CD1c-positive myeloid dendritic cell (primary cell): ENCODE data around the gene HS3ST4.
"Not testable (repeated sequence)": the region's sequence is repeated elsewhere in the genome, so short reads cannot be mapped to it uniquely, and the experiment has no call there.

Source experiments
- DNase-seq: peaks from one replicate; pipeline ENCODE4 v3.0.0-alpha.2; 2016; ENCODE audit errors: extremely low spot score

HS3ST4 gene

DNA sequence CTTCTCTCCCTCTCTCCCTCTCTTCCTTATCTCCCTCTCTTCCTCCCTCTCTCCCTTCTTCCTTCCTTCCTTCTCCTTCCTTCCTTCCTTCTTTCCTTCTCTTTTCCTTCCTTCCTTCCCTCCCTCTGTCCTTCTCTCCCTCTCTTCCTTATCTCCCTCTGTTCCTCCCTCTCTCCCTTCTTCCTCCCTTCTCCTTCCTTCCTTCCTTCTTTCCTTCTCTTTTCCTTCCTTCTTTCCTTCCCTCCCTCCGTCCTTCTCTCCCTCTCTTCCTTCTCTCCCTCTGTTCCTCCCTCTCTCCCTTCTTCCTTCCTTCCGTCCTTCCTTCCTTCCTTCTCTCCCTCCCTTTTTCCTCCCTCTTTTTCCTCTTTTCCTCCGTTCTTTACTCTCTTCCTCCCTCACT, 38.6 kb downstream of the HS3ST4 start:
- no peak for DNase-seq

DNA sequence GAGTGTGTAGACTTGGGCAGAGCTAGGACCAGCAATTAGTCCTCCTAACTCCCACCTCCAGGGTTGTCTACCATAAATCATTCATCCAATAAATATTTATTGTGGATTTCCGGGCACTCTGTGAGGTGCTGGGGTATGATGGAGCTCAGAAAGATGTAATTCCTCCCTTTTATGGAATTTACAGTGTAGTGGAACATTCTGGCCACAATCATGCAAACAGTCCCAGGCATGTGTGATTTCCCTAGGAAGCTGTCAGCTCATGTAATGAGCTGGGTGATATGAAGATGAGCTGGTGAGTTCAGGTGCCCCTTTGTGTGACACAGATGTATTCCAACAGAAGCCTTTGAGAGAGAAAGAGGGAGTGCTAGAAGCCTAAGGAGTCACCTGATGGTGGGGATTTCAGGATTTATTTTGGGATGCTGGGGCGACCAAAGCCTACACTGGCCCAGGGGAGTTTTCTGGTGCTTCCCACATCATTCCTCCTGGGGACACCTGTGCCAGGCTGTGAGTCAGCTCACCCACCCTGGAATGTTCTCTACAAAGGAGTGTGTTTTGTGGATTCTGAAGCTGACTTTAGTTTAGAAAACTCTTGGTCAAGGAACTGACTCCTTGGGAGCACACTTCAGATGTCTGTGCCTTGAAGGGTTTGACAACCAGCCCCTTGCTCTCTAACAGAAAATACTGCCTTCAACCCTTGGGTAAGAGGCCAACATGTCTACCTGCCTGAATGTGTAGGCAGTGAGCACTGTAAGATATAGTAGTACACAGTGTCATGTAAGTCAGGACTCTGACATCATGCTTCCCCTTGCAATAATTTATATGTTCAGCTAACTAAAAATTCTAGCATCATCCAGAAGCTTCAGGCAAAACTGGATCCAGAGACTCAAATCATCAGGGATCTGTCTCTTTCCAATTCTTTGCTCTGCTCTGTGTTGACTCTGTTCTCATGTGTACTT, 42.9 kb downstream of the HS3ST4 start:
- DNase-seq: no peak

DNA sequence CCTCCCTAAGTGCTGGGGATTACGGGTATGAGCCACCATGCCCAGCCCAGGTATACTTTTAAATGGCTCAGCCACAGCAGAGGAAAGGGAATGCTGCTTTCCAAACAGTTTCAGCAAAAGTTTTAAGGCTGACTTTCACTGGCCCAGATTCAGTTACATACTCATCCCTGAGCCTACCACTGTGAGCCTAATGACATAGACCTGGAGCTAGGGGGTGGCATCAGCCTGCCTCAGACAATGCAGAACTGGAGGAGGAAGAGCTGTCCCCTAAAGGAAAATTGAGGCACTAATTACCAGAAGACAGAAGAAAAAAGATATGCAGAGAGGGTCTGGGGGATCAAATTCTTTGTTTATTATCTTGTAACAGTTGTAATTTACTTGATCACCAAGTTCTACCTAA, 43.9 kb downstream of the HS3ST4 start:
- no peak for DNase-seq

DNA sequence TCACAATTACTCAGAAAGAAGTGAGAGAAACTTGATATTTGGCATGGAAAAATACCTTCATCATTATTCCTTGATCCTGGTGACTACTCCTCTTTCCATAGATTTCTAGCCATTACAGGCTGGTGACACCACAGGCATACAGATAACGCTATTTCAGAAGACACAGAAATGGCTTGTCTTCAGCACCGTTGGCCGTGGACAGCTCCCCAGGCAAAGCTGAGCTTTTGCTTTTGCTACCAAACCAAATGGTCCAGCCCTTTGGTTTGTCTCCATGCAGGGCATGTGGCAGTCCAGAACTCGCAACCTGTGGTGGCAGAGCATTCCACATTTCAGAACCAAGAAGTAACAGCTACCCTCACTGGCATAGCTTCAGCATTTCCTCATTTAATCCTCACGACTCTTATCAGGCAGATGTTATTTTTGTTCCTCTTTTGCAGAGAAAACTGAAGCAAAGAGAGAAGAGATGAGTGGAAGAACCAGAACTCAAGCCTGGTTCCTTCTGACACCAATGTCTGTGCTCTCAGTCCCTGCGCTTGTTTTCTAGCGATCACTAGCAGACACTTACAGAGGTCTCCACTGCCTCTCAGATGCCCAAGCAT, 55.5 kb downstream of the HS3ST4 start:
- DNase-seq: no peak

DNA sequence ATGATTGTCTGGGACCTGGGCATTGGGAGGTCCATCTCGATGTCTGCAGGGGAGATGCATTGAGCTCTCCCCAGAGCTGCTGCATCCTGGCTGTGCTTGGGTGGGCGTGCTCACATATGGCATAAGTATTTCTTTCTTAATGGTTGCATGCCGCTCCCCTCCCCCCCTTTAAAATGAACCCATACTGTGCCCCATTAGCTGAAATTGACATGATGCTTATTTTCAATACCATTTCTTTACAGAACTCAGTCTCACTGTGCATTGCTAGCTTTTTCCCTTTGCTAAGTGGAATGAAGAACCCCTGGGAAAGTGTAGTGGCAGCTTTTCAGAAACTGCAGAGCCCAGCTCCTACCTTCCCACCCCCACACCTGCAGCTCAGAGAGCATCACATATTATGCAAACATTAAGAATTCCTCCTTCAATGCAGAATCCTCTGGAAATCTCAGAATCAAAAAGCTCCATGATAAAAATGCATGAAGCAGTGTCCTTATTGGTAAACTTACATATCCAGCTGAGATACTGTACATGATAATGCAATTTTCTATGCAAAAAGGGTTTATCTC, 56.4 kb downstream of the HS3ST4 start:
- DNase-seq: no peak

DNA sequence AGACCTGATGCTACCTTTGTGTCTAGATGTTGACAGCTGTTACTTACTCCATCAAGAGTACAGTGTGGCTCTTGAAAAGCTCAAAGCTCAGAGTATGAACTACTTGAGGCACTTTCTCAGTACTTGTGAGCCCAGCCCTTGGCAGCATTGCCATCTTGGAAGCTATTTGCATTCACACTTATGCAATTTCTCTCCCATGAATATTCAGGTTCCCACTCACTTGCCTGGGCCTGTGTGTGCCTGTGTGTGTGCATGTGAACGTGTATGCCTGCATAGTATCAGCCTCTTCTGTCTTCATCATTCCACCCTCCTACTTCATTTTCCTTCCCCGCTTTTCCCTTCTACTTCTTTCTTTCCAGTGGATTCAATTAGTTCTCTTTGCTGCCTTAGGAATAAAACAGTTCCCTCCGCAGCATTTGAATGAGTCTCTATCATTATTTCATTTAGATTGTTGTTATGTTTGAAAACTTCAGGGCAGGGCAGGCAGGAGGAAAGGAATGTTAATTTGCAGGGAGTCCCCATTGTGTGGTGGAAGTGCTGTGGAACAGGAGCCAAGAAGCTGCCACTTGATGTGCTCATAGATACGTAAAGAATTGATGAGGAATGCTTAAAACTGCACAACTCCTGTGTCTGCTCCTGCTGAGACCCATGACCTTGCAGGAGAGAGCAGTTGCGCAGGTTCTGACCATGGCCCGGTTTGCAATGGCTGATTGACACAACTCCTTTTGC, 58.9 kb downstream of the HS3ST4 start:
- DNase-seq: no peak

DNA sequence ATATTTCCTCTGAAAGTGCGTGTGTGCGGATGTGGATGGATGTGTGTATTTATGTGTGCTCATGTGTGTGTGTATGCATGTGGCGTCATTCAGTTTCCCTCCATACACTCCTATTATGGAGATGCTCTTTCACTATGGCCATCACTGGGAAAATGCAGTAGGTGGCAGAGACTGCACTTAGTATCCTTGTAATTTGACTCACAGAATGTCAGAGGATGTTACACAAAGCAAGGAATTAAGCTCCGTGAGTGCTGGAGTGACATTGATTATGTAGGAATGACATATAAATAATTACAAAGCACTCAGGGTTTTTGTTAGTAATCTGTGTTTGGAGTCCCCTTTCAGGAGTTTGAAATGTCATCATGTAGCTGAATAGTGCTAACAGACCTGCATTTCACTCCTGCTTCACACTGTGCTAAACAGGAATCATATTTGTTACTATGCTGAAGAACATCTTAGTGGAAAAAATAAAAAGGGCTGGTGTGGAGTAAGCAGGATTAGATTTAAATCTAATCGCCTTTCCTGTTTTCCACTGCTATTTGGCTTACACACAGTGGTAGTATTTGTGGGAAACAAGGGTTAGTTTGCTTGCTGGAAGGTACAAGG, 59.6 kb downstream of the HS3ST4 start:
- no peak for DNase-seq

DNA sequence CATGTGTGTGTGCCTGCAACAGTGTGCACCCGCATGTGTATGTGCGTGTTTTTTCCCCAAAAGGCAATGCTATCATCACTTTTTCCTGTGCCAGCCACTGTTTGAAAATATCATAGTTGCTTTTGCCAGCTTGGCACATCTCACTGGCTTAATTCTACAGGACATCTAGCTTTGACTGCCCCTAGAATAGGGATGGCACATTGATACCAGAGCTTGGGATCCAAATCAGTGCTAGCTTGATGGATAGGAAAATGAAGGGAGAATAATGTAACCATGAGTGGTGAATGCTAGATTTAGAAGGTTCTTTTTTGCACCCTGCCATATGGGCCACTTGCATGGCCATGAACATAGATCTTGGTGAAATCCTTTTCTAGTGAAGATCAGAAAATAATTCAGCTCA, 72.7 kb downstream of the HS3ST4 start:
- DNase-seq: no peak

DNA sequence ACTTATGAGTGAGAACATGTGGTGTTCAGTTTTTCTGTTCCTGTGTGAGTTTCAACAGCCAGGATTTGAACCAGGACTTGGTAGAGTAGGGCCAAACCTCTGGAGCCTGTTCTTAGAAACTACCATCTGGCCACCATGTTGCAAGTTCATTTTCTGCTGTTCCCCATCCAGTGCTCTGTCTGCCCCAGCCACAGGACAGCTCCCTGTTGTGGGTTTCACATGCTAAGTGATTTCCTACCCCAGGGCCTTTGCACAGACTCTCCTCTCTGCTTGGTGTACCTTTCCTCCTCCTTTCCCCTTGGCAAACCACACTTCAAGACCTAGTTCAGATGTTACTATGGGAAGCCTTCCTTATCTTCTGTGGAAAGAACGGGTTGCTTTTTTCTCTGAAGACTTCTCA, 79.5 kb downstream of the HS3ST4 start:
- no peak for DNase-seq

DNA sequence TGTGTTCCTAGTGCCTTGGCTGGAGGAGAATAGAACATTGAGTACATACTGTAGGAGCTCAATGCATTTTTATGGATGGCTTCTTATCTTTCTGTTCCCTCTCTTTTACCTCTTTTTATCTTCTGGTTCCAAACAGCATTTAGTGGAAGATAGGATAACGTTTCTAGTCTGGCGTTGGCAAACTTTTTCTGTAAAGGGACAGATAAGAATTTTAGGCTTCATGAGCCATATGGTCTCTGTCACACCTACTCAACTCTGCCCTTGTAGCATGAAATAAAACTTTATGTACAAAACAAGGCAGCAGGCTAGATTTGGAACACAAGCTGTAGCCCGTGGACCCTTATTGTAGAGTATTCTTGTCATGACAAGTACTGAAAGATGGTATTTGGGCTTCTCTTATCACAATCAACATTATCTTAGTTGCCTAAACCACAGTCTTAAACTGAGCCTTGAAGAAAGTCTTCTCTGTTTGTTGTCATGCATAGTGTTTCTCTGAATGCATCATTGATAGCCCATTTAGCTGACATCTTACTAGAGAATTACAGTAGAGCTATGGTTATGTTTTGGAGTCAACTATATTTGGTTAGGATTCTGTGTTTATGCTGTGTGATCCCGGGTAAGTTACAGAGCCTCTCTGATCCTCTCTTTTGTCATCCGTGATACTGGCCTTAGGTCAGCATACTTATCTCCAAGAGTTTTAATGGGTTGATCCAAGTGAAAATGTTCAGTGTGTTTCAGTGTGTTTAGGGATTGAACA, 80.2 kb downstream of the HS3ST4 start:
- no peak for DNase-seq

DNA sequence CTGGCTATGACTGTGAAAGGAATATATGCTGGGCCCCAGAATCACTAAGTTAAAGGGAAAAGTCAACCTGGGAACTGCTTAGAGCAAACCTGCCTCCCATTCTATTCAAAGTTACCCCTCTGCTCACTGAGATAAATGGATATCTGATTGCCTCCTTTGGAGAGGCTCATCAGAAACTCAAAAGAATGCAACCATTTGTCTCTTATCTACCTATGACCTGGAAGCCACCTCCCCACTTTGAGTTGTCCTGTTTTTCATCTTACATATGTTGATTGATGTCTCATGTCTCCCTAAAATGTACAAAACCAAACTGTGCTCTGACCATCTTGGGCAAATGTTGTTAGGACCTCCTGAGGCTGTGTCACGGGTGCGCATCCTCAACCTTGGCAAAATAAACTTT, 84.5 kb downstream of the HS3ST4 start:
- DNase-seq: not testable (repeated sequence)

DNA sequence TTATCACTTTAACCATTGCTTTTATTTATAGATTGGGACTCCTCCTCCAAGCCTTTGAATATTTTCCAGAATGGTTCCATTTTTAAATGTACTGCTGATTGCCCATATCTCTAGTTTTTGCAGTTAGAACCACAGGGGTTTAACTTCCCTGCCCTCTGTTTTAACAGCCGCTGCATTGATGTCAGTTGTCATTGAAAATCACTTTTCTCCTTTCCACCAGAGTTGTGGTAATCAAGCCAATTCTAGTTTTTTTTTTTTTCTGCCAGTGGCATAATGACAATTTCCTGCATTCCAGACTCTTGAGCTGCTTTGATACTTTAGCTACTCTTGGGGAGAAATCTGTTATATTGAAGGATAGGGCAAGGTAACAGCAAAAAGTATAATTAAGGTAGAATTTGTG, 91.5 kb downstream of the HS3ST4 start:
- DNase-seq: no peak

DNA sequence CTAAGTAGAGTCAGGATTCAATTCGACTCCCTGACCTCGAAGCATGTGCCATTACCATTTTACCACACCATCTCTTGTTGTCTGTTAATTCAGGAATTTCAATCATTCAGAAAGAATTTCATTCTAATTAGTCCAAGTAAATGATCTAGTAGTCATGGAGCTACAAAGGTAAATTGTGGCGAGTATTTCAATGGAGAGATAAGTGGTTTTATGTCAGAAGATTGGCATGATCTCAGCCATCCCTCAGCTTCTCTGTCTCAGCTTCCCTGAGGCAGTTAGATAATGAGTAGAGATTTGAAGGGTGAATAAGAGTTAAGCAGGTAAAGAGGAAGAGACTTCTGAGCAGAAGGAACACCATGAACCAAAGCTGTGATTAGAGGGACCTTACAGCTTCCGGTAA, 93.6 kb downstream of the HS3ST4 start:
- no peak for DNase-seq

DNA sequence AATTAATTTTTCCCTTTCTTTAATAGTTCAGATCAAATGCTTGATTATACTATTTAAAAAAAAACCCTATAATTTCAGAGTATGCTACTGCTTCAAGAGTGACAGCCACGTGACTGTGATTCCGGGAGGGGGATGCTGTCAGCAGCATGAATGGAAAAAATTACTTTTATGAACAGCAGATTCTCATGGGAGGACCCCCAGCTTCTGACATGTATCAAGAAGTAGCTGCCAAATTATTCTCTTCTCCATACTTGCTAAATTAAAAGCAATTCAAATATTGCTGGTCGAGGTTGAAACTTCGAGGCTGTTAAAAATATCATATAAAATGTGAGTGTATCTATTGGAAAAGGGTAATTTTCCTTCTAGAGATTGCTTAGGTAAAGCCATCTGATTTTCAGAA, 95.0 kb downstream of the HS3ST4 start:
- no peak for DNase-seq

DNA sequence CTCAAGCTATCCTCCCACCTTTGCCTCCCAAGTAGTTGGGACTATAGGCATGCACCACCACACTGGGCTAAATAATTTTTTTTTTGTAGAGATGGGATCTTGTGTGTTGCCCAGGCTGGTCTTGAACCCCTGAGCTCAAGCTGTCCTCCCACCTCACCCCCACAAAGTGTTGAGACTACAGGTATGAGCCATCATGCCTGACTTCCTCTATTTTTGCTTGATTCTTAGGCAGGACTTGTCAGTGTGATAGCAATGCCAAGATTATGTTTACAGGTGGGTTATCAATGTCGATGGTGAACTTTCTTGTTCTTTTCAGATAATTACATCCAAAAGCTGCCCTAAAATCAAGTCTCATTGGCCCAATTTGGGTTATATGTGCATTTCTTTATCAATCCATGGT, 96.9 kb downstream of the HS3ST4 start:
- no peak for DNase-seq

DNA sequence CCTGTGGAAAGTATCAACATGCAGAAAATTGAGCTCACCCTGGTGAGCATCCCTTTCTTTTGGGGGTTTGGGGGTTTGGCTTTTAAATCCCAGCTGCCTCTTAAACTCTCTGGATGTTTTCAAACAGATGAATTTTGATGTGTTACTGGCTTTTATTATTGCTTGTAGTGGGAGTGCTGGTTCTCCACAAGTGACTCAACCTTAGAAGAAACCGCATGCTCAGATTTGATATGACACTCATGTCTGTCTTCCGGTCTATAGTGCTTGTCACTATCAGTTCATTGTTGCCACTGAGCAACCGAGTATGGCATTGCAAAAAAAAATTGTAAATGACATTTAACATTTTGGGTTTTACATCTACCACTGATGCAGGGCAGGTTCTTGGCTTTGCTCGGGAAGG, 104.5 kb downstream of the HS3ST4 start:
- DNase-seq: no peak

DNA sequence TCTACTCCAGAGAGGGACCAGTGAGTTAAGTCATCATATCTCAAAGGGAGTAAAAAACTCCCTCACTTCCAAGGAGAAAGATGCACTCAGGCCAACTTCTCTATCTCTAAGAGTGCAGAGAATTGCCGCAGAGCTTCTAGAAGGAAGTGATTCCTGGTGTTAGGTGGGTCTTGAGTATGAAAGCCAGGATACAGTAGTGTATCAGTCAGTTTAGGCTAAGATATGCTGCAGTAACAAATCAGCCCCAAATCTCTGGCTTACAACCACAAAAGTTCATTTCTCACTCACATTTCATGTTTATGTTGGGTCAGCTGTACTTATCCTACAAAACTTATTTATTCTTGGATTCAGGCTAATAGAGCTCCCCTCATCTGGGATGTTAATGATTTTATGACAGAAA, 106.3 kb downstream of the HS3ST4 start:
- no peak for DNase-seq

DNA sequence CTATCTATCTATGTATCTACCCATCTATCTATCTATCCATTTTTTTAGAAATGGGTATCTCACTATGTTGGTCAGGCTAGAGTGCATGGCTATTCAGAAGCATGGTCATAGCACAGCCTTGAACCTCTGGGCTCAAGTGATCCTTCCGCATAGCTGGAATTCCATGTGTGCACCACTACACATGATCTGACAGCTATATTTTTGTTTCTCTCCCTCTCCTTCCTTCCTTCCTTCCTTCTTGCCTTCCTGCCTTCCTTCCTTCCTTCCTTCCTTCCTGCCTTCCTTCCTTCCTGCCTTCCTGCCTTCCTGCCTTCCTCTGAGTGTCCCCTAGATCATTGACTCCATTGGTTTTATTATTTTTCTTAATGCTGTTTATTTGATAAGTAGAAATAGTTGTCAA, 108.1 kb downstream of the HS3ST4 start:
- DNase-seq: no peak

DNA sequence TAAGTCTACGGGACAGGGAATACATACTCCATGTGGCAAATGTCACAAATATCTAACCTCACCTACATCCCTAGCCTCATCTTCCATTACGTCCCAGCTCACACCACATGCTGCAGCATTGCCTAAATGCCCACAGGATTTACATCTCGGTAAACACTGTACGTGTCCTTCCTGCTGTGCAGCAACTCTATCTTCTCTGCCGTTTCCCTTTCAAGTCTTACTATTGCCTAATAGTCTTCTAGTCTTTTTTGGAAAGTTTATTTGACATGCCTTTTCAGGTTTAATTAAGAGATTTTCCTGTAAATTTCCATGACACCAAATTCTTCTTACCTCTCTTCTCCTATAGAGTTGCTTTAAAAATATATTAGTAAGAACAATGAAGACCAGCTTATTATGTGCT, 120.5 kb downstream of the HS3ST4 start:
- no peak for DNase-seq

DNA sequence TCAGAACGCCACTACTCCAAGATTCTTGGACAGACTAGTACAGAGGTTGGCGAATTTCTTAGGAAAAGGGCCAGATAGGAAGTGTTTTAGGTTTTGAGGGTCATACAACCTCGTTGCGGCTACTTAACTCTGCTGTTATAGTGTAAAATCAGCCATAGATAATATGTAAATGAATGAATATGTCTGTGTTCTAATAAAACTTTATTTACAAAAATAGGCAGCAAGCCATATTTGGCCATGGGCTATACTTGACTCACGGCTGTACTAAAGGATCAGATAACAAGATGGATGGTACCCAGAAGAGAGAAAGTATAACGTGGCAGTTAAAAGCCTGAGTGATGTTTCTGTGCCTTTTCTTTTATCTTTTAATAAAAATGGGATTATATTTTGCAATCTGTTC, 125.5 kb downstream of the HS3ST4 start:
- no peak for DNase-seq

DNA sequence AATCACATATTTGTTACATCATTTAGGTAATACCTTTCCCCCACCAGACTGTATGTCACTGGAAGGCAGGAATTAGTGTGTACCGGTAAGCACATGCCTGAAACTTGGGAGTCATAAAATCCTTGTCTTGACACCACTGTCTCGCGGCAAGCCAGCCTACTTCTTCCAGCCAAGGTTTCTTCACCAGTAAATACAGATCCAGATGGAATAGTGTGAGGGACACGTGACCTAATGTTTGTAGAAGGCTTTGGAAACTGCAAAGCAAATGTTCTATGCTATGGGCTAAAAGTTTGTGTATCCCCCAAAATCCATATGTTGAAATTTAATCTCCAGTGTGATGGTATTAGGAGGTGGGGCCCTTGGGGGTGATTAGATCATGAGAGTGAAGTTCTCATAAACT, 126.1 kb downstream of the HS3ST4 start:
- DNase-seq: no peak
